HCT116 (cell line): ENCODE results near the gene SRGAP3. TPM values are rescaled to one million over a fixed set of nuclear protein-coding genes. Genes with fewer than 3 reads are reported as not detected.

Source experiments
- ATAC-seq: fragments of 200-7000 bp; cut with Tn5 transposase; 2 replicates; pipeline ENCODE4 v1.9.1; 2020; ENCODE audit warnings: mild to moderate bottlenecking, moderate library complexity
- BruUV-seq: library from RNA; stranded (reverse); fragments of 400-500 nt; replicated peaks from 2 replicates; lab custom pipeline; 2021; lab: Mats Ljungman, UMichigan
- CTCF ChIA-PET: fragments of 300-600 bp; sonication (Branson Sonifier 250); formaldehyde crosslinking; loops from one replicate; lab custom pipeline; 2021; ENCODE audit warnings: antibody characterized with exemption; lab: Charles Lee
- POLR2A ChIA-PET: fragments of 300-600, 350-600 bp; sonication (Branson Sonifier 250); formaldehyde crosslinking; loops from one replicate; lab custom pipeline; 2021; ENCODE audit warnings: antibody characterized with exemption; lab: Charles Lee
- RAD21 ChIA-PET, 2 experiments: fragments of 300-600 bp; sonication (Branson Sonifier 250); formaldehyde crosslinking; loops; one replicate each; lab custom pipeline; 2023; ENCODE audit warnings: low total read pairs in 2 of 2; ENCODE audit not compliant: uncharacterized antibody in 2 of 2, unreplicated experiment in 2 of 2, low non-redundant PET in 1 of 2; lab: Charles Lee
- DNase-seq: peaks from one replicate; pipeline ENCODE4 v3.0.0-alpha.2; 2010; ENCODE audit warnings: low read depth, low spot score
- H2AFZ ChIP-seq: fragments of 200-600 bp; shearing (Covaris generic), sonication (generic); 2 replicates; pipeline ENCODE4 v1.6.1; 2017; ENCODE audit warnings: low read depth, mixed run types, mixed read lengths, antibody characterized with exemption, low read length; ENCODE audit not compliant: poor library complexity, severe bottlenecking
- H3K27ac ChIP-seq: 2 replicates; pipeline ENCODE4 v1.5.1; 2012; ENCODE audit warnings: low read depth, low read length
- H3K27me3 ChIP-seq: fragments of 200-600 bp; sonication (generic); 2 replicates; pipeline ENCODE4 v1.6.1; 2016; ENCODE audit warnings: mixed run types, low read length, mixed read lengths; ENCODE audit not compliant: insufficient read depth
- H3K36me3 ChIP-seq, 2 experiments: fragments of 200-500 bp in 1 of 2; fragments of 200-600 bp in 1 of 2; sonication (Bioruptor generic) in 1 of 2; sonication (generic) in 1 of 2; 2 replicates each; pipeline versions ENCODE4 v1.5.1 to v1.6.1; 2014 to 2016; ENCODE audit warnings: low read length in 2 of 2, inconsistent platforms in 1 of 2, mixed read lengths in 1 of 2, mixed run types in 1 of 2; ENCODE audit not compliant: insufficient read depth in 2 of 2, control insufficient read depth in 1 of 2
- H3K4me1 ChIP-seq, 2 experiments: fragments of 200-600 bp in 1 of 2; sonication (generic) in 1 of 2; 2 replicates each; pipeline versions ENCODE4 v1.5.1 to v1.6.1; 2012 to 2017; ENCODE audit warnings: low read length in 2 of 2, inconsistent platforms in 1 of 2, mild to moderate bottlenecking in 1 of 2, mixed read lengths in 1 of 2, mixed run types in 1 of 2, moderate library complexity in 1 of 2; ENCODE audit not compliant: insufficient read depth in 2 of 2, control insufficient read depth in 1 of 2
- H3K4me2 ChIP-seq: fragments of 200-600 bp; sonication (generic); 2 replicates; pipeline ENCODE4 v1.6.1; 2017; ENCODE audit warnings: mixed run types, low read length, mixed read lengths
- H3K4me3 ChIP-seq, 2 experiments: fragments of 200-600 bp in 1 of 2; sonication (generic) in 1 of 2; replicated peaks in 1 of 2; 2 replicates each; pipeline ENCODE4 v1.5.1; 2011 to 2016; ENCODE audit warnings: low read length in 2 of 2, control low read depth in 1 of 2, low read depth in 1 of 2, mild to moderate bottlenecking in 1 of 2, mixed read lengths in 1 of 2, mixed run types in 1 of 2
- H3K79me2 ChIP-seq: fragments of 200-600 bp; sonication (generic); 2 replicates; pipeline ENCODE4 v1.6.1; 2017; ENCODE audit warnings: mild to moderate bottlenecking, mixed run types, low read length, moderate library complexity, mixed read lengths; ENCODE audit not compliant: insufficient read depth
- H3K9ac ChIP-seq: fragments of 200-600 bp; sonication (generic); 2 replicates; pipeline ENCODE4 v1.6.1; 2016; ENCODE audit warnings: low read length, mixed read lengths
- H3K9me2 ChIP-seq: fragments of 200-600 bp; sonication (generic), shearing (Covaris generic); 2 replicates; pipeline ENCODE4 v1.6.1; 2017; ENCODE audit warnings: mixed run types, mild to moderate bottlenecking, moderate library complexity; ENCODE audit not compliant: insufficient read depth
- H3K9me3 ChIP-seq, 2 experiments: fragments of 200-500 bp in 1 of 2; fragments of 200-600 bp in 1 of 2; sonication (Bioruptor generic) in 1 of 2; sonication (generic) in 1 of 2; 2 replicates each; pipeline ENCODE4 v1.6.1; 2014 to 2017; ENCODE audit warnings: low read length in 2 of 2, mixed read lengths in 2 of 2, inconsistent platforms in 1 of 2, low read depth in 1 of 2, mild to moderate bottlenecking in 1 of 2, mixed run types in 1 of 2, moderate library complexity in 1 of 2; ENCODE audit not compliant: control insufficient read depth in 1 of 2, insufficient read depth in 1 of 2
- H4K20me1 ChIP-seq: fragments of 200-600 bp; sonication (generic), shearing (Covaris generic); 2 replicates; pipeline ENCODE4 v1.6.1; 2017; ENCODE audit warnings: mixed run types, mild to moderate bottlenecking, moderate library complexity; ENCODE audit not compliant: insufficient read depth
- CBX3 ChIP-seq: IDR thresholded peaks from 2 replicates; pipeline ENCODE4 v1.6.1; 2012; ENCODE audit warnings: low read depth
- CEBPB ChIP-seq: IDR thresholded peaks from 2 replicates; pipeline ENCODE4 v1.6.1; 2012; ENCODE audit warnings: low read depth
- EGR1 ChIP-seq: IDR thresholded peaks from 2 replicates; pipeline ENCODE4 v1.6.1; 2012; ENCODE audit warnings: low read depth
- ELF1 ChIP-seq: IDR thresholded peaks from 2 replicates; pipeline ENCODE4 v1.6.1; 2012; ENCODE audit warnings: low read depth, borderline replicate concordance
- FOSL1 ChIP-seq: IDR thresholded peaks from 2 replicates; pipeline ENCODE4 v1.6.1; 2012; ENCODE audit warnings: low read depth
- POLR2A ChIP-seq: IDR thresholded peaks from 2 replicates; pipeline ENCODE4 v1.7.0; 2011; ENCODE audit warnings: borderline replicate concordance; ENCODE audit not compliant: insufficient read depth, insufficient read length; ENCODE audit errors: extremely low read depth
- POLR2AphosphoS5 ChIP-seq: IDR thresholded peaks from 2 replicates; pipeline ENCODE4 v1.6.1; 2011; ENCODE audit warnings: mild to moderate bottlenecking, low read depth, low read length, moderate library complexity
- RAD21 ChIP-seq: IDR thresholded peaks from 2 replicates; pipeline ENCODE4 v1.6.1; 2012; ENCODE audit warnings: low read depth, mild to moderate bottlenecking
- REST ChIP-seq: IDR thresholded peaks from 2 replicates; pipeline ENCODE4 v1.6.1; 2012; ENCODE audit warnings: low read depth
- SIN3A ChIP-seq: IDR thresholded peaks from 2 replicates; pipeline ENCODE4 v1.6.1; 2012; ENCODE audit warnings: low read depth
- SP1 ChIP-seq: IDR thresholded peaks from 2 replicates; pipeline ENCODE4 v1.6.1; 2012; ENCODE audit warnings: low read depth
- SRF ChIP-seq: IDR thresholded peaks from 2 replicates; pipeline ENCODE4 v1.6.1; 2012; ENCODE audit warnings: low read depth
- TCF7L2 ChIP-seq: IDR thresholded peaks from 2 replicates; pipeline ENCODE4 v1.7.0; 2011; ENCODE audit warnings: borderline replicate concordance, inconsistent platforms; ENCODE audit not compliant: insufficient read depth, insufficient read length; ENCODE audit errors: extremely low read depth
- YY1 ChIP-seq: IDR thresholded peaks from 2 replicates; pipeline ENCODE4 v1.6.1; 2011; ENCODE audit warnings: low read length, low read depth, moderate library complexity, mild to moderate bottlenecking; ENCODE audit not compliant: insufficient replicate concordance; ENCODE audit errors: extremely low read depth
- ZBTB33 ChIP-seq: IDR thresholded peaks from 2 replicates; pipeline ENCODE4 v1.6.1; 2011; ENCODE audit warnings: mild to moderate bottlenecking, low read length, moderate library complexity; ENCODE audit not compliant: insufficient replicate concordance; ENCODE audit errors: extremely low read depth
- ZFX ChIP-seq: fragments of 450-650 bp; IDR thresholded peaks from 2 replicates; pipeline ENCODE4 v1.6.1; 2017
- intact Hi-C: fragments of 100-400 bp; cut with micrococcal nuclease; formaldehyde crosslinking; loops from 2 replicates; pipeline ENCODE4 v1.10.0; 2022
- total RNA-seq: library from RNA; stranded (reverse); gene quantifications from one replicate; pipeline ENCODE4 v1.2.1, GENCODE V29; 2021; ENCODE audit not compliant: unreplicated experiment

Gene SRGAP3
- total RNA-seq, 1 experiment from 2014 or later = 8.3 TPM

GRCh38 chr3:9104121-9104520 lies 145.3 kb downstream of the SRGAP3 start:
- Histone ChIP-seq H3K4me1 (no peaks in the 10 kb centered on the region), H3K4me2 (no peak overlapping the region), H3K4me3 (no peak overlapping the region), H3K27me3 (peaks cover 3% of the 10 kb centered on the region; the same call in 1 of the 2 replicates), H2AFZ (no peak overlapping the region), H3K27ac (no peak overlapping the region), H3K9me3 (no peaks in the 10 kb centered on the region), H4K20me1 (no peaks in the 10 kb centered on the region), H3K9ac (no peak overlapping the region), H3K36me3 (no peaks in the 10 kb centered on the region), H3K9me2 (no peaks in the 10 kb centered on the region), H3K79me2 (no peaks in the 10 kb centered on the region)
- POLR2A ChIA-PET = no interaction called here
- RAD21 ChIA-PET = no interaction called here
- TF ChIP-seq TCF7L2 = no peak
- no peak for TF ChIP-seq CBX3
- TF ChIP-seq SP1 = no peak
- TF ChIP-seq REST = no peak
- TF ChIP-seq YY1 = no peak
- TF ChIP-seq FOSL1 = no peak
- no peak for TF ChIP-seq EGR1
- TF ChIP-seq POLR2AphosphoS5 = no peak
- no peak for TF ChIP-seq SIN3A
- TF ChIP-seq ZBTB33 = no peak
- TF ChIP-seq RAD21 = no peak
- no peak for TF ChIP-seq CEBPB
- no peak for TF ChIP-seq POLR2A
- no peak for TF ChIP-seq SRF
- TF ChIP-seq ELF1 = no peak
- no peak for TF ChIP-seq ZFX
- BruUV-seq = no TSS peak
- no peak for ATAC-seq
- no peak for DNase-seq
- intact Hi-C loops = no loop called here
- CTCF ChIA-PET = no interaction called here
